ENCODE measurements around the gene KRTAP10-11.

The KRTAP10-11 gene

DNA sequence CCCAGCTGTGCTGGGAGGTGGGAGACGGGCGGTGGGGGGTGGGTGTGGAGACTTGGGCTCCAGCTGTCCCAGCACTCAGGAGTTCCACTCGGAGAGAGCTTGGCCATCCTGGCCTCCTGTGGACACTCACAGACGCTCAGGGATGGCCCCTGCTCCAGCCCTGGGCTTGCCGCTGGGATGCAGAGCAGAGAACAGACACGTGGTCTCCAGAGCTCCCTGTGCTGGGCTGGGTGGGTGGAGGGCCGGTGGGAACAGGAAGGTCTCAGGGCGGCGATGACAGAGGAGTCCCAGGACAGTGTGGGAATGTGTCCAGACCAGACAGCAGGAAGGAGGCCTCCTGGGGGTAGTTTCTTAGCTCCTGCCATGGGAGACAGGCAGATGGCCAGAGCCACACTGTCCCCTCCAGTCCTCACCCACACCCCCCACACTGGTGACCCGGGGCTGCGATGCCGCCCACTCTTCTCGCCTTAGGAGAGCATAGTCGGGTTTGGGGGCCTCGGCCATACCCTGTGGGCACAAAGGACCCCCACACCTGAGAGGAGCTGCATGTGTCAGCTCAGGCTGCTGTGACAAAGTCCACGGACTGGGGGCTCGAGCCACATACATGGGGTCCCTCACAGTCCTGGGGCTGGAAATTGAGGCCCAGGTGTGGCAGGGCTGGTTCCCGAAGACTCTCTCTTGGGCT lies 17.4 kb upstream of the KRTAP10-11 start:
- no peak for ATAC-seq
- TF ChIP-seq, protein P1, sequence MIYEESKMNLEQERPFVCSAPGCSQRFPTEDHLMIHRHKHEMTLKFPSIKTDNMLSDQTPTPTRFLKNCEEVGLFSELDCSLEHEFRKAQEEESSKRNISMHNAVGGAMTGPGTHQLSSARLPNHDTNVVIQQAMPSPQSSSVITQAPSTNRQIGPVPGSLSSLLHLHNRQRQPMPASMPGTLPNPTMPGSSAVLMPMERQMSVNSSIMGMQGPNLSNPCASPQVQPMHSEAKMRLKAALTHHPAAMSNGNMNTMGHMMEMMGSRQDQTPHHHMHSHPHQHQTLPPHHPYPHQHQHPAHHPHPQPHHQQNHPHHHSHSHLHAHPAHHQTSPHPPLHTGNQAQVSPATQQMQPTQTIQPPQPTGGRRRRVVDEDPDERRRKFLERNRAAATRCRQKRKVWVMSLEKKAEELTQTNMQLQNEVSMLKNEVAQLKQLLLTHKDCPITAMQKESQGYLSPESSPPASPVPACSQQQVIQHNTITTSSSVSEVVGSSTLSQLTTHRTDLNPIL (CRISPR knock-in tag; IDR thresholded peaks at IDR 0.05; ENCODE audit: low read depth), result no peak
- TF ChIP-seq ZC3H10 (CRISPR knock-in tag; IDR thresholded peaks at IDR 0.05), result no peak
- TF ChIP-seq, protein P2, sequence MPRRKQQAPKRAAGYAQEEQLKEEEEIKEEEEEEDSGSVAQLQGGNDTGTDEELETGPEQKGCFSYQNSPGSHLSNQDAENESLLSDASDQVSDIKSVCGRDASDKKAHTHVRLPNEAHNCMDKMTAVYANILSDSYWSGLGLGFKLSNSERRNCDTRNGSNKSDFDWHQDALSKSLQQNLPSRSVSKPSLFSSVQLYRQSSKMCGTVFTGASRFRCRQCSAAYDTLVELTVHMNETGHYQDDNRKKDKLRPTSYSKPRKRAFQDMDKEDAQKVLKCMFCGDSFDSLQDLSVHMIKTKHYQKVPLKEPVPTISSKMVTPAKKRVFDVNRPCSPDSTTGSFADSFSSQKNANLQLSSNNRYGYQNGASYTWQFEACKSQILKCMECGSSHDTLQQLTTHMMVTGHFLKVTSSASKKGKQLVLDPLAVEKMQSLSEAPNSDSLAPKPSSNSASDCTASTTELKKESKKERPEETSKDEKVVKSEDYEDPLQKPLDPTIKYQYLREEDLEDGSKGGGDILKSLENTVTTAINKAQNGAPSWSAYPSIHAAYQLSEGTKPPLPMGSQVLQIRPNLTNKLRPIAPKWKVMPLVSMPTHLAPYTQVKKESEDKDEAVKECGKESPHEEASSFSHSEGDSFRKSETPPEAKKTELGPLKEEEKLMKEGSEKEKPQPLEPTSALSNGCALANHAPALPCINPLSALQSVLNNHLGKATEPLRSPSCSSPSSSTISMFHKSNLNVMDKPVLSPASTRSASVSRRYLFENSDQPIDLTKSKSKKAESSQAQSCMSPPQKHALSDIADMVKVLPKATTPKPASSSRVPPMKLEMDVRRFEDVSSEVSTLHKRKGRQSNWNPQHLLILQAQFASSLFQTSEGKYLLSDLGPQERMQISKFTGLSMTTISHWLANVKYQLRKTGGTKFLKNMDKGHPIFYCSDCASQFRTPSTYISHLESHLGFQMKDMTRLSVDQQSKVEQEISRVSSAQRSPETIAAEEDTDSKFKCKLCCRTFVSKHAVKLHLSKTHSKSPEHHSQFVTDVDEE (CRISPR knock-in tag; IDR thresholded peaks at IDR 0.05), result no peak
- TF ChIP-seq, protein P3, sequence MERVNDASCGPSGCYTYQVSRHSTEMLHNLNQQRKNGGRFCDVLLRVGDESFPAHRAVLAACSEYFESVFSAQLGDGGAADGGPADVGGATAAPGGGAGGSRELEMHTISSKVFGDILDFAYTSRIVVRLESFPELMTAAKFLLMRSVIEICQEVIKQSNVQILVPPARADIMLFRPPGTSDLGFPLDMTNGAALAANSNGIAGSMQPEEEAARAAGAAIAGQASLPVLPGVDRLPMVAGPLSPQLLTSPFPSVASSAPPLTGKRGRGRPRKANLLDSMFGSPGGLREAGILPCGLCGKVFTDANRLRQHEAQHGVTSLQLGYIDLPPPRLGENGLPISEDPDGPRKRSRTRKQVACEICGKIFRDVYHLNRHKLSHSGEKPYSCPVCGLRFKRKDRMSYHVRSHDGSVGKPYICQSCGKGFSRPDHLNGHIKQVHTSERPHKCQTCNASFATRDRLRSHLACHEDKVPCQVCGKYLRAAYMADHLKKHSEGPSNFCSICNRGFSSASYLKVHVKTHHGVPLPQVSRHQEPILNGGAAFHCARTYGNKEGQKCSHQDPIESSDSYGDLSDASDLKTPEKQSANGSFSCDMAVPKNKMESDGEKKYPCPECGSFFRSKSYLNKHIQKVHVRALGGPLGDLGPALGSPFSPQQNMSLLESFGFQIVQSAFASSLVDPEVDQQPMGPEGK (CRISPR knock-in tag; IDR thresholded peaks at IDR 0.05; ENCODE audit: borderline replicate concordance), result no peak
- TF ChIP-seq ARNTL (CRISPR knock-in tag; IDR thresholded peaks at IDR 0.05; ENCODE audit: borderline replicate concordance, low read depth), result no peak
- TF ChIP-seq ISL1 (CRISPR knock-in tag; IDR thresholded peaks at IDR 0.05), result no peak
- TF ChIP-seq CSDC2 (CRISPR knock-in tag; IDR thresholded peaks at IDR 0.05), result no peak
- no peak for TF ChIP-seq OSR1 (CRISPR knock-in tag; IDR thresholded peaks at IDR 0.05)
- TF ChIP-seq, protein P4, sequence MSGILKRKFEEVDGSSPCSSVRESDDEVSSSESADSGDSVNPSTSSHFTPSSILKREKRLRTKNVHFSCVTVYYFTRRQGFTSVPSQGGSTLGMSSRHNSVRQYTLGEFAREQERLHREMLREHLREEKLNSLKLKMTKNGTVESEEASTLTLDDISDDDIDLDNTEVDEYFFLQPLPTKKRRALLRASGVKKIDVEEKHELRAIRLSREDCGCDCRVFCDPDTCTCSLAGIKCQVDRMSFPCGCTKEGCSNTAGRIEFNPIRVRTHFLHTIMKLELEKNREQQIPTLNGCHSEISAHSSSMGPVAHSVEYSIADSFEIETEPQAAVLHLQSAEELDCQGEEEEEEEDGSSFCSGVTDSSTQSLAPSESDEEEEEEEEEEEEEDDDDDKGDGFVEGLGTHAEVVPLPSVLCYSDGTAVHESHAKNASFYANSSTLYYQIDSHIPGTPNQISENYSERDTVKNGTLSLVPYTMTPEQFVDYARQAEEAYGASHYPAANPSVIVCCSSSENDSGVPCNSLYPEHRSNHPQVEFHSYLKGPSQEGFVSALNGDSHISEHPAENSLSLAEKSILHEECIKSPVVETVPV (CRISPR knock-in tag; IDR thresholded peaks at IDR 0.05), result no peak
- TF ChIP-seq RARB (CRISPR knock-in tag; IDR thresholded peaks at IDR 0.05), result no peak
- no peak for TF ChIP-seq ZFP30 (CRISPR knock-in tag; IDR thresholded peaks at IDR 0.05)
- TF ChIP-seq, protein P5, sequence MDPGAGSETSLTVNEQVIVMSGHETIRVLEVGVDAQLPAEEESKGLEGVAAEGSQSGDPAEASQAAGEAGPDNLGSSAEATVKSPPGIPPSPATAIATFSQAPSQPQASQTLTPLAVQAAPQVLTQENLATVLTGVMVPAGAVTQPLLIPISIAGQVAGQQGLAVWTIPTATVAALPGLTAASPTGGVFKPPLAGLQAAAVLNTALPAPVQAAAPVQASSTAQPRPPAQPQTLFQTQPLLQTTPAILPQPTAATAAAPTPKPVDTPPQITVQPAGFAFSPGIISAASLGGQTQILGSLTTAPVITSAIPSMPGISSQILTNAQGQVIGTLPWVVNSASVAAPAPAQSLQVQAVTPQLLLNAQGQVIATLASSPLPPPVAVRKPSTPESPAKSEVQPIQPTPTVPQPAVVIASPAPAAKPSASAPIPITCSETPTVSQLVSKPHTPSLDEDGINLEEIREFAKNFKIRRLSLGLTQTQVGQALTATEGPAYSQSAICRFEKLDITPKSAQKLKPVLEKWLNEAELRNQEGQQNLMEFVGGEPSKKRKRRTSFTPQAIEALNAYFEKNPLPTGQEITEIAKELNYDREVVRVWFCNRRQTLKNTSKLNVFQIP (CRISPR knock-in tag; IDR thresholded peaks at IDR 0.05; ENCODE audit: borderline replicate concordance, low read depth), result no peak
- no peak for TF ChIP-seq GLIS3 (CRISPR knock-in tag; IDR thresholded peaks at IDR 0.05)
- TF ChIP-seq PPARA (CRISPR knock-in tag; IDR thresholded peaks at IDR 0.05; ENCODE audit: borderline replicate concordance), result no peak
- TF ChIP-seq ZFP3 (CRISPR knock-in tag; IDR thresholded peaks at IDR 0.05), result no peak
- no peak for TF ChIP-seq TOX (CRISPR knock-in tag; IDR thresholded peaks at IDR 0.05; ENCODE audit: borderline replicate concordance)
- no peak for TF ChIP-seq ESRRG (CRISPR knock-in tag; IDR thresholded peaks at IDR 0.05)

DNA sequence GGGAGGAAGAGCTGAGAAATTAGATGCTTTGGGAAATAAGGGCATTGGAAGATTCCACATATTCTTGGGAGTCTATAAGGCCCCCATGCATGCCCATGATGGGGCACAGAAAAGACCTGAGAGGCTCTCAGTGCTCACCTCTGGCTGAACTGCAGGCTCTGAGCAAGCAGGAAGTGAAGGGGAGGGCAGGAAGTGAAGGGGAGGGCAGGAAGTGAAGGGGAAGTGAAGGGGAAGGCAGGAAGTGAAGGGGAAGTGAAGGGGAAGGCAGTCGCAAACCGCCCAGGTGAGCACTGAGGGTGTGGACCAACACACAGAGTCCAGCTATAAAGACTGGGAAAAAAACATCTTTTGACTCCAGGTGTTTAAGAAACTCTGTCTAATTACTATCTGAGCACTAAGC lies 15.8 kb upstream of the KRTAP10-11 start:
- no peak for ATAC-seq
- TF ChIP-seq, protein P5 (CRISPR knock-in tag; IDR thresholded peaks at IDR 0.05; ENCODE audit: borderline replicate concordance, low read depth), result no peak
- no peak for TF ChIP-seq ISL1 (CRISPR knock-in tag; IDR thresholded peaks at IDR 0.05)
- no peak for TF ChIP-seq ARNTL (CRISPR knock-in tag; IDR thresholded peaks at IDR 0.05; ENCODE audit: borderline replicate concordance, low read depth)
- no peak for TF ChIP-seq BACH2 (CRISPR knock-in tag; IDR thresholded peaks at IDR 0.05; ENCODE audit: borderline replicate concordance)

DNA sequence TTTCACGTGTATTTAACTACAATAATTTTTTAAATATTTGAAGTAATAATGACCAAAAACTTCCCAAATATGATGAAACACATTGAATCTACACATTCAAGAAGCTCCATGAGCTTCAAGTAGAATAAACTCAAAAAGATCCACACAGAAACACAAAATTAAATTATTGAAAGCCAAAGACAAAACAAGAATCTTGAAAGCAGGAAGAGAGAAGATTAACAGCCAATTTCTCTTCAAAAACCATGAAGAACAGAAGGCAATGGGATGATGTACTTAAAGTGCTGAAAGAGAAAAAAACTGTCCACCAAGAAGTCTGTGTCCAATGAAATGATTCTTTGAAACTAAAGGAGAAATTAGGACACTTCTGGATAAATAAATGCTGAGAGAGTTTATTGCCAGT lies 14.1 kb upstream of the KRTAP10-11 start:
- no peak for TF ChIP-seq RARB (CRISPR knock-in tag; IDR thresholded peaks at IDR 0.05)
- no peak for ATAC-seq

Measured in SK-N-SH treated with all-trans-retinoic acid at 6 μM for 48 hours (cell line).